C4-2B (cell line): ENCODE data around the gene IL1R1.

Source experiments
- CTCF ChIP-seq: fragments of 450-650 bp; conservative IDR thresholded peaks from 2 replicates; pipeline ENCODE4 v1.5.1; 2017; ENCODE audit warnings: mild to moderate bottlenecking
- ZFX ChIP-seq: fragments of 450-650 bp; IDR thresholded peaks from 2 replicates; pipeline ENCODE4 v1.6.1; 2017

- TF ChIP-seq CTCF (no peak), ZFX (no peak)
Observed at GRCh38 chr2:102179061-102179460, 36.5 kb downstream of the IL1R1 start.
